Effector CD8-positive, alpha-beta T cell (primary cell): ENCODE measurements around the gene FAM171A2.
"Not testable (repeated sequence)": the region's sequence is repeated elsewhere in the genome, so short reads cannot be mapped to it uniquely, and the experiment has no call there.

Source experiments
- DNase-seq: peaks from one replicate; lab custom pipeline; 2025; lab: John Stamatoyannopoulos, UW

FAM171A2 gene

DNA sequence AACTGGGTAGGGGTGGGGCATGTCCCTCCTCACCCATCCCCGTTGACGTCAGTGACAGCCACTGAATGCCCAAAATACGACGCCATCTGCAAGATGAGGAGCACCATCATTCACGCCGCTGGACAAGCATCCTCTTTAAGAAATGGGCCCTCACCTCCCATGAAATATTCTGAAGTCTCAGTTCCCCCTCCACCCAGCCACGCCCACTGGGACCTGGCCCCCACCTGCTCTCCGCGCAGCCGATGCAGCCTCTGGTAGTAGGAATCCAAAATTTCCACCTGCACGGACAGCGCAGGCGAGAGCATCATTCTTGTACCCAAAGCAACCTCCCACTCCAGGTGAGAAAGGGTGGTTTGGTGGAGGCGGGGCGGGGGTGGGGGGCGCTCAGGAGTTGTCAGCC lies 20.2 kb upstream of the FAM171A2 start:
- DNase-seq = no peak

DNA sequence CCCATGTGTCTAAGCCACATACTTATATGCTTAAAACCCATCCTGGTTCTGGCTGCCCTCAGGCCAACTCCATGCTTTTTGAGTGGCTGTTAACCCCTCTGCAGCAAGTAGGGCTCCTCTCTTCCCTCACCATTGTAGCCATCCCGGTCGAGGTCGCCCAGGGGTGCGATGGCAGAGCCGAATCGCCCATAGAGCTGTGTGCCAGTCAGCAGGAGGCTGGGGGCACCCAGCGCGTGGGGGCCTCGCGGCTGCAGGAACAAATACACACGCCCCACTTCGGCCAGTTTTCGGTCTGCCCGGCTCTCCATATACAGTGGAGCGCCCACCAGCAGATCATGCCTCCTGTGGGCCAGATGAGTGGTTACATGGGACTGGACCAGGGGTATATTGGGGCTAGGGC lies 19.7 kb upstream of the FAM171A2 start:
- DNase-seq = no peak

DNA sequence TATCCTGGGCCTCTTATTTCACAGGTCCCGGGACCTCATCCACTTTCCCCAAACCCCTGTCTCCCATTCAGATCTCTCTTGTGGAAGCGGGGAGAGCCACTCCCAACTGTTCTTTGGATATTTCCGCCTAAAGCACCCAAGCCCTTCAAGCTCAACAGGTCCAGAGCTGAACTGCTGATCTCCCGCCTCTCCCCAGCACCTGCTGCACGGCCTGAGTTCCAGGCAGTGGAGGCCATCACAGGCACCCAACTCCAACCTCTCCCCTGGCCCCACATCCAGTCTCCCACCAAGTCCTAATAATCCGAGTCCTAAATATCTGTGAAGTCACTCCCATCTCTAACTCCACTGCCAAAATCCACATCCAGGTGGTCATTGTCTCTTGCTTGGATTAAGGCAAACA lies 19.3 kb upstream of the FAM171A2 start:
- no peak for DNase-seq

DNA sequence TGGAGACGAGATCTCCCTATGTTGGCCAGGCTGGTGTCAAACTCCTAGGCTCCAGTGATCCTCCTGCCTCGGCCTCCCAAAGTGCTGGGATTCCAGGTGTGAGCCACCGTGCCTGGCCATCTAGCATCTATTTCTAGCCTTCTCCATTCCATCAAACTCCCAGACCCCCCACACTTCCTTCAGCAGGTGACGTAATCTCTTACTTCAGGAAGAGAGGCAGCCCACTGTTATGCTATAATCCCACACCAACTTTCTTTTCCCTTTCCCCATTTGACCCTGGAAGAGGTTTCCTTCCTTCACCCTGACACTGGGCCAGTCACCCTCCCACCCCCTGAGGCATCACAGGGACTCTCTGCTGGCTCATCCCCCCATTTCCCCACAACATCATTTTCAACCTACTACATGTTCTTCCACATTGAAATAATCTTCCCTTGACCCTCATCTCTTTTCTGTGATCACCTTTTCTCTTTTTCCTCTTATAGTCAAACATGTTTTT lies 18.2 kb upstream of the FAM171A2 start:
- DNase-seq = no peak

DNA sequence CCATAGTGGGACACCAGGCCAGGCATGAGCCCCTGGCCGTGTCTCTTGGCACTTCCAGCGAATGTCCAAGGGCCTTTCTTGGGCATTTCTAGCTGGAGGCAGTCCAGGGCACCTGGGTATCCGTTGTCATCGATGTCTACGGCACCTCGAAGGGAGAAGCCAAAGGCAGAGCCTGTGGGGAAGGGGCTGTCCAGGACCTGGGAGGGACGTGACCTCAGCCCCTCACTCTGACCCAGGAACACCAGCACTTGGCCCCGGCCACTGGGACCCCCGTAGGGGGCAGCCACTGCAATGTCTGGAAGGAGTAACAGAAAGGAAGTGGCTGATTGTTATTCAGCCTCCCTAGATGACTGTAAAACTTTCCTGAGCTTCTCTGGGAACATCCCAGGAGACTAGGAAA lies 17.1 kb upstream of the FAM171A2 start:
- no peak for DNase-seq

DNA sequence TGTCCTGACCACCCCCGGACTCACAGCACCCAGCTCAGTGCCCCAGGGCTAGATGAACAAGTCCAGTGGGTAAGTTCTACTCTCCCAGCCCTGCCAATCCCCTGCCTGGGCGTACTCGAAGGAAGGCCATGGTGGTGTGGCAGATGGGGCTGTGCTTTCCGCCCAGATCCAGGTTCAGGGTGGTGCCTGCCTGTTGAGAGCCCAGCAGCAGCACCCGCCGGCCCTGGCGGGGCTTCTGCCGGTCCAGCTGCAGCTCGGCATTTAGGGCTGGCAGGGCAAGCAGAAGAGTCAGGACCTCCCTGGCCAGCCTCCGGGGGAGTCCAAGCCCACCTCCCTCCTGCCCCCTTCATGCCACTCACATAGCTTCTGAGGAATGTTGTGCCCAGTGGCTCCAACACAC lies 16.2 kb upstream of the FAM171A2 start:
- no peak for DNase-seq

DNA sequence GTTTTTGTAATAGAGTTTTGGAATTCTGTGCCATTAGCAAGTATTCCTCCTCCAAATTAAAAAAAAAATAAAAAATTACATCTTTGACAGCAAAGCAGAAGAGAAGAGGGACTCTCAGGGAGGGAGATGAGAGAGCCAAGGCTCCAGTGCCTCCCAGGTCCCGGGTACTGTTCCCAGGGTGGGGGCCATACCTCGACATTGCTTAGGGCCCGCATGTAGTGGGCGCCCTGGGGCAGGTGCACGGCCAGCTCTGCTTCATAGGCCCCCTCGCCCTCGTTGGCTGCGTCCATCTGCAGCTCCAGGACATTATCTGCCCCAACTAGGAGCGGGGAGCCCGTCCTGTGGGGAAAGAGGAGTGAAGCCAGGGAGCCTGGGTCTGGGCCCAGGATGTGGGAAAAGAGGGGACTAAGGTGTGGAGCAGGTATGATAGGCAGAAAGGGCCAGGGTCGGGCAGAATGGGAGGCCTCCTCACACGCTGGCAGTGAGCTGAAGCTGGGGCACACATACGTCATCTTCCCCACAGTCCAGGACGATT lies 14.6 kb upstream of the FAM171A2 start:
- DNase-seq = no peak

DNA sequence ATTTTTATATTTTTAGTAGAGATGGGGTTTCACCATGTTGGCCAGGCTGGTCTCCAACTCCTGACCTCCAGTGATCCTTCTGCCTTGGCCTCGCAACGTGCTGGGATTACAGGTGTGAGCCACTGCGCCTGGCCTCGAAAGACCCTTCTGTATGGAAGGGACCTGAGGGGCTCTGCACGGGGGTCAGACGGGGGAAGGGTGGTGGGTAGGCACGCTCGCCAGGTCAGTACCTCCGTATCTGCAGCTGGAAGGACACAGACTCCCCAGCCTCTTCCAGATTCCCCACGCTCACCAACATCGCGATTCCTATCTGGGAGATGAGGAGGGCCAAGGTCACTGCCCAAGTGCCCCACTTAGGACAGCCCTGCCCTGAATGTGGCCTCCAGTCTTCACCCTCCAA lies 13.1 kb upstream of the FAM171A2 start:
- DNase-seq = no peak

DNA sequence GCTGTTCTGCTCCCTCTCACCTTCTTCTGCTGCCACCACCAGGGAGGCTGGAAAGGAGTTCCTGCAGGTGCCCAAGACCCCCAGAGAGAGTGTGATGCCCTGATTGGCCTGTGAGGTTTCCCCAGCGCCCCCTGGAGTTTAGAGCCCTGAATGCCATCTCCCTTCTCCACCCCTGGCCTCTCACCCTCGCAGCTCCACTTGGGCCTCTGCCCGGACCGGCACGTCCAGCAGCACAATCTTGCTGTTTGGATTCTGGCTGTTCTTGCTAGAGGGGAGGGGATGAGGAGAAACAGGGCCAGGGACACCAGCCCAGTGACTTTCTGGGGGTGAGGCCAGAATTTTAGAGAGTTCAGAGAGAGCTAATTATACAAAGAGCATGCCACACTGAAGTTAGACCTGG lies 12.5 kb upstream of the FAM171A2 start:
- DNase-seq = no peak

DNA sequence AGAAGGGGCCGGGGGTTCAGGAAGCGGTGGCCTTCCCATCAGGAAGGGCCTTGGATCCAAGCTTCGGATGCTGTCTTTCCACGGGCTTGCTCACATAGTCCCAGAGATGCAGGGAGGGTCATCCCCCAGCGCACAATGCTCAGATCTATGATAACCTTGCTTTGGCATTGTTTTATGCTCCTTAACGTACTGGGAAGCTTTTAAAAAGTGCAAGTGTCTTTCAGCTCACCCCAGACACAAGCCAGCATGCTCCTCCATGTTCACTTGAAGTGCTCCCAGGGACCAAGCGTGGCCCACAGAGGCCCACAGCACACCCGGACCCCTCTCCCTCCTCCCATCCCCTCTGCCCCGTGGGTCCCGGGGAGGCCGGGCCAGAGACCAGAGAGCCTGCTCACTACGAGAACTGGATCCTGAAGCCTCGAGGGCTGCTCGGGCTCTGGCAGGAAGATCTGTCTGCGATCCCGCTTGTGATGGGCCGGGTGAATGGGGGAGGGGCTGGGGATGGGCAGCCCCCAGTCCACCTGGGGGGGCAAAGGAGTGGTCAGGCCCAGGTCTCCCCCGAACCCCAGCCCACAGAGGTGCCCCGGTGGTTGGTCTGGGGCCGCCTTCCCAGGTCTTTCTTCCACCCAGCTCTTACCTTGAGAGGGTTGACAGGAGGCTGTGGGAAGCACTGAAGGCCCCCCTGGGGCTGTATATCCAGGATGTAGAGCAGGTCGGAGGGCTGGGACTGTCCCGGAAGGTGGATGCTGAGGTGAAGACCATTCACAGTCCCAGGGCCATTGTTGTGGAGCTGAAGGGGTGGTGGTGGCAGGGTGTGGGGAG lies 11.8 kb upstream of the FAM171A2 start:
- no peak for DNase-seq

DNA sequence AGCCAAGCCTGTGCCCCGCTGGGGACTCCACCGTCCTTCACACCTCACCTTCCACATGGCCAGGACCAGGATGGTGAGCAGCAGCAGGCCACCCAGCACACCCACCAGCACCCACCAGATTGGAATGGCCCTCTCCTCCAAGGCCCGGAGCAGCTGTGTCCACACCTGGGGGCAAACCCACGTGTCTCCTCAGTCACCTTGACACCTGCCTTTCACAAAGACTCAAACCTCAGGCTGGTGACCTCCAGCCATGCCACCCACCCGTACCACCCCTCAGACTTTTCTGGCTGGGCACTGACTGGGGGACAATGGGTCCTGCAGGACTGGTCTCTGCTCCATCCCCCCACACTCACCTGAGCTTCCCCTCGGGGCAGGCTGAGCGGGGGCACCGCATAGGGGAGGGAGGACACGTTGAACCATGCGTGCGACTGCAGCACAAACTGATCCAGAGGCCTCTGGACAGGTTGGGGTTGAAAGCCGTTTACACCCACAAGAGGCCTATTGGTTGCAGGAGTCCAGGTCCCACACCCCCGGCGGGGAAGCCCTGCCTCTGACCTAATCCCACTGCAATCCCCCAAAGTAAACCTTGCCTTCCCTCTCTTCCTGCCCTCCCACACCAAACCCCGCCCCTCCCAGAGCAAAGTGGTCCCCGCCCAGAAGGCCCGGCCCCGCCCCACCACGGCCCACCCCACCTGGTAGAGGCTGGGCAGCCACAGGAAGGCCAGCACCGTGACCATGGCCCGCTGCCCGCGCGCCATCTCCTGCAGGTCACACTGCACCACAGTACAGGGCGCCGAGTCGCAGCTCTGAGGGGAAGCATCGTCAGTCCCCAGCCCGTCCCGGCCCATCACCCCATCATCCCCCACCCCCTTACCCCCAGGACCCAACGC lies 10.9 kb upstream of the FAM171A2 start:
- DNase-seq = no peak

DNA sequence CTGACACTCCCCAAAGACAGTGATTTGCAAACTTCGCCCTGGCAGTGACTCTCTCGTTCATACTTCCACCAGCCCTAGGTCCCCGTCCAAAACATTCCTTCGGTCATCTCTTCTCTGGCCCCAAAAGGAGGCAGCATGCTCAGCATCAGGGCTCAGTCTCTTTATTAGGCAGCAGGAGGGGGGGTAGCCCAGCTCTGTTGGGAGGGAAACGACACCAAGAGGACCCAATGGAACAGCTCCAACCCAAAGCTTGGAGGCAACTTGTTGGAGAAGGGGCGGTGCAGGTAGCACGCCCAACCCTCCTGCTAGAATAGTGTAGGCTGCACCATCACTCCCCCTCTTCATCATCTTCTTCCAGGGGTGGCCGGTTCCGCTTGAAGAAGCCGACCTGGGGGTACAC lies 8.4 kb upstream of the FAM171A2 start:
- no peak for DNase-seq

DNA sequence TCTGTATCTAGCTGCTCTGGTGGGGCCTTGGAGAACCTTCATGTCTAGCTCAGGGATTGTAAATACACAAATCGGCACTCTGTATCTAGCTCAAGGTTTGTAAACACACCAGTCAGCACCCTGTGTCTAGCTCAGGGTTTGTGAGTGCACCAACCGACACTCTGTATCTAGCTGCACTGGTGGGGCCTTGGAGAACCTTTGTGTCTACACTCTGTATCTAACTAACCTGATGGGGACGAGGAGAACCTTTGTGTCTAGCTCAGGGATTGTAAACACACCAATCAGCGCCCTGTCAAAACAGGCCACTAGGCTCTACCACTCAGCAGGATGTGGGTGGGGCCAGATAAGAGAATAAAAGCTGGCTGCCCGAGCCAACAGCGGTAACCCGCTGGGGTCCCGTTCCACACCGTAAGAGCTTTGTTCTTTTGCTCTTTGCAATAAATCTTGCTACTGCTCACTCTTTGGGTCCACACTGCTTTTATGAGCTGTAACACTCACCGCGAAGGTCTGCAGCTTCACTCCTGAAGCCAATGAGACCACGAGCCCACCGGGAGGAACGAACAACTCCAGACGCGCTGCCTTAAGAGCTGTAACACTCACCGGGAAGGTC lies 5.9 kb upstream of the FAM171A2 start:
- DNase-seq = not testable (repeated sequence)

DNA sequence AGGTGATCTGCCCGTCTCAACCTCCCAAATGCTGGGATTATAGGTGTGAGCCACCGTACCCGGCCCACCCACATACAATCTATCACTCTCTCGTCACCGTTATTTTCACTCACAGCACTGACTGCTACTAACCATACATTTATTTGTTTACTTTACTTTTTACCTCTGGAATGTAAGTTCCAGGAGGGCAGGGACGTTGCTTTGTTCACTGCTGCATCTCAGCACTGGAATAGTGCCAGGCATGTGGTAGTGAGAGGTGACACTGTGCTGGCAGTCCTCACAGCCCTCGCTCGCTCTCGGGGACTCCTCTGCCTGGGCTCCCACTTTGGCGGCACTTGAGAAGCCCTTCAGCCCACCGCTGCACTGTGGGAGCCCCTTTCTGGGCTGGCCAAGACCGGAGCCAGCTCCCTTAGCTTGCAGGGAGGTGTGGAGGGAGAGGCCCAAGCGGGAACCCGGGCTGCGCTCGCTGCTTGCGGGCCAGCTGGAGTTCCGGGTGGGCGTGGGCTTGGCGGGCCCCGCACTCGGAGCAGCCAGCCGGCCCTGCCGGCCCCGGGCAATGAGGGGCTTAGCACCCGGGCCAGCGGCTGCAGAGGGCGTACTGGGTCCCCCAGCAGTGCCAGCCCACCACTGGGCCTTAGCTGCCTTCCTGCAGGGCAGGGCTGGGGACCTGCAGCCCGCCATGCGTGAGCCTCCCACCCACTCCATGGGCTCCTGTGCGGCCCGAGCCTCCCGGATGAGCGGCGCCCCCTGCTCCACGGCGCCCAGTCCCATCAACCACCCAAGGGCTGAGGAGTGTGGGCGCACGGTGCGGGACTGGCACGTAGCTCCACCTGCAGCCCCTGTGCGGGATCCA lies 5.0 kb upstream of the FAM171A2 start:
- not testable (repeated sequence) for DNase-seq

DNA sequence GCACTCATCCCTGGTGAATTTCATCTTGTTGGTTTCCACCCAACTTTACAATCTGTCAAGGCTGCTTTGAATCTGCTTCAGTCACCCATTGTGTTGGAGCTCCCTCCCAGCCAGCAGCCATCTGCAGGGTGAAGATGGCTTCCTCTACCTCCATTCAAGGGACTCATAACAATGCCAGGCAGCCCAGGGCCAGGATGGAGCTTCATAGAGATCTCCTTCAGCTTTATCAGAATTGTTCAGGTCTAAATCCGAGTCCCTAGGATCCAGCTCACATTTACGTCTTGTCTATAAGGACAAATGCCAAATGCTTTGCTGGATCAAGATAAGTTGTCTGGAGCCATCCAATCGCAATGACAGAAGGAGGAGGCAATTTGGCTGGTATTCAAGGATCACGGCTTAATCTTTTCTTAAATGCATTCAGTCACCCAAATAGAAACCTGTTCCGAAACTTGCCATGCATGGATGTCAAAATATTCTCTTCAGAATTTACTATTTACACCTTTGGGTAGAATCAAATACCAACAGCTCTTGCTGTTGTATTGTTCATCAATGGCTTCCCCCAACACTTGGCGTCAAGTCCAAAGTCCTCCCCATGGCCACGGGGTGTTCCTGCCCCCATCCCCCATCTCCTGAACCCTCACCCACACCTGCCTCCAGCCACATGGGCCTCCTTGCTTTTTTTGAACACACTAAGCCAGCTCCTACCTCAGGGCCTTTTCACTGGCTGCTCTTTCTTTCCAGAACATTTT lies 3.8 kb upstream of the FAM171A2 start:
- no peak for DNase-seq

DNA sequence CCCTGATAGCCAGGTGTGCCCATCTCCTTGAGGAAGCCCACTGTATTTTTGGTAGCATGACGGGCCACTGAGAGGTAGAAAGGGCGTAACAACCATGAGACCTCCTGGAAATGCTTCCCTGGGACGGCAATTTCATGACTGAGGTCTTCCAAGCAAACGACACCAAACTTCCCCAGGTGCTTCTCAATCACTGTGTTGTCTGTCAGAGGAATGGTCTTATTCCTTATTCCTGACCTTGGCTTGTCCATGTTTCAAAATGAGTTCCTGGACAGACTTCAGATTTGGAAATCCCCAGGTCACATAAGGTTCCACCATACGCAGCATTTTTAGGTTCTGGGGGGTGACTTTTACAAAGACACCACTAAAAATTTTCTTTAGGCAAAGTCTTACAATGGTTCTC lies 1.4 kb upstream of the FAM171A2 start:
- not testable (repeated sequence) for DNase-seq

DNA sequence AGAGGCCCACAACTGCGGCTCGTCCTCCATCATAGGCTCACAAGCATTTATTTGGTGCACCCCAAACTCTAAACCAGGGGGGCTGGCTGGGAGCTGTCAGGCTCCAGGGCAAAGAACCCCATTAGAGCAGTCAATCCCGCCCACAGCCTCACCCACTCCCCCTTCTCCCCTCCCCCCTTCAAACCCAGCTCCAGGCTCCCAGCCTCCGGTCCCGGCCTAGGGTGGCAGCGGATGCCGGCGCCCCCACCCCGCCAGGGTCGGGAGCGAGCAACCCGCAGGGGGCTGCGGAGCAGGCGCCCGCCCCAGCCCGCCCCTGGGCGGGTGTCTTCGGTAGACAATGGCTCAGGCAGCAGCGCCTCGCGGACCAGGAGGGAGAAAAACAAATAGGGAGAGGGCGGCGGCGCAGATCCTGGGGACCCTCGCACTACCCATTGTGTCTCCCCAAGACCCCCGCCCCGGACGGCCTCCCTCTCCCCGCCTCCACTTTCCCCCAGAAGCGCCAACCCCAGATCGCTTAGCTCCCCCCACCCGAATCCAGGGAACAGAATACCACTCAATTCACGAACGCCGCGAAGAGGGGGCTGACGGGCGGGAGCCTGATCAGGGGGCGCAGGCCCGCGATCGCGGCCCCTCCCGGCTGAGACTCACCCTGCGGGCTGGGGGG lies 572 bp downstream of the FAM171A2 start:
- no peak for DNase-seq

DNA sequence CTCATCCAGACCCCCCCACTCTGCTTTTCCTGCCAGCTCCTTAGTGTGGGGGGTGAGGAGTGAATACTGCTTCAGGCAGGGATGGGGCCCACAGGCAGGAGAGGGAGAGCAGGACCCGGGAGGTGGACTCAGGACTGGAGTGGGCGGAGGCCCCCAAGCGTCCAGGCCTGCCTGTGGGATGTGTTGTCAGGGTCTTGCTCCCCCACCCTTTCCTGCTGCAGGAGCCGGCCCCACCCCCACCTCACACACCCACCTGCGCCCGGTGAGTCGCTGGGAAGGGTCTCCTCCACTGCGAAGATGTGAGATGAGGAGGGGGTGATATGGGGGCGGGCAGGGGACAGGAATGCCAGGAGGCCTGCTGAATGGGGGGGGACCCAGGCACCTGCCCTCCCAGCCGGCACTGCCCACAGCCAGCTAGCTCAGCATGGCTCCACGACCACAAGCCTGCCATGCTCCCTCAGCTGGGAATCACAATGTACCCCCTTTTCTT lies 1.1 kb downstream of the FAM171A2 start:
- no peak for DNase-seq

DNA sequence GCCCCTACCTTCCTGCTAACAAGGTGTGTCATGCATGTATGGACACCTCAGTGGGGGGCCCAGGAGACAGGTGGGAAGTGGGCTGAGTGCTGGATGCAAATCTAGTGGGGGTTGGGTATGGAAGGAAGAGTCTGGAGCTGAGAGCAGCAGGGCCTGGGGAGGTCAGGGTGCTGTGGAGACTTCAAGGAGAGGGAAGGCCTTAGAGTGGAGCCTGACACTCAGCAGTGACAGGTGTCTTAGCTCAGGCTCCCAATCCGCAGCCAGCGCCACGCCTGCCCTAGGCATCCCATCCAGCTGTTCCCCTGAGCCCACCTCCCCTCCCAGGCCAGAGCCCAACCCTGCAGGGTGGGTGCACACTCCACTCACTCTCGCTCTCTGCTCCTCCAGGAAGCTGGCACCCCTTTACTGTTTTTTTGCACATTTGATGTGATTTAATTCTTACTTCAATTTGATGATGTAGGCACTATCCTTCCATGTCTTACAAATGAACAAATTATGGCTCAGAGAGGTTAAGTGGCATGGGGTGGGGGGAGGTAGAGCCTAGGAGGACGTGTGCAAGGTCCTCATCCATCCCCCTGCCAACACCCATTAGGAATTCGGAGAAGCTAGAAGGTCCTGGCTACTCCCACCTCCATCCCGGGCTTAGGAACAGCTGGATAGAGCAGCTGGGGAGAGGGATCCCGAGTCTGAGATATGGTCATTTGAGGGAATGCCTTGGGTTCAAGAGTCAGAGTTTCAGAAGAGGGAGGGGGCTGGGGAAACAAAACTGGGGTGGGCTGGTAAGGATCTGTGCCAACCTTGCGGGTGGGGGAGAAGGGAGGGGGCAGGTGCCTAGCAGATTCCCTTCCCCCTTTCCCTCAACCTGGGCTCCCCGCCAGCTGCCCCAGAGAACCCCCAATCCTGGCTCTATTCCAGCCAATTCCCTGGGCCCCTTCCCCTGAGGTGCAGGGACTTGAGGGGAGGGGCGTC lies 2.1 kb downstream of the FAM171A2 start:
- DNase-seq = no peak
